GM19035 (cell line): ENCODE measurements around the gene EOLA1.
"Not testable (repeated sequence)": the region's sequence is repeated elsewhere in the genome, so short reads cannot be mapped to it uniquely, and the experiment has no call there.

ENCODE experiments used
- ATAC-seq: cut with Tn5 transposase; IDR thresholded peaks from one replicate; pipeline ENCODE4 v1.9.1; 2021; ENCODE audit not compliant: unreplicated experiment

Gene EOLA1

GRCh38 chrX:149595214-149595613, 54.4 kb downstream of the EOLA1 start, which contains the start of gene HSFX2:
HSFX2 (minus strand) TSS chrX:149595314; CDS start chrX:149594700, 614 bp downstream.
- ATAC-seq, result not testable (repeated sequence)

GRCh38 chrX:149595943-149596342, 55.1 kb downstream of the EOLA1 start:
- not testable (repeated sequence) for ATAC-seq
